Stimulated activated CD8-positive, alpha-beta memory T cell treated with anti-CD3 and anti-CD28 coated beads, Interleukin-4, amount 100 ng/mL, for 24 hours (primary cell): Measurements from ENCODE around the gene VWDE.
"Not testable (repeated sequence)": the region's sequence is repeated elsewhere in the genome, so short reads cannot be mapped to it uniquely, and the experiment has no call there.

Experiments used
- DNase-seq: peaks from one replicate; pipeline ENCODE4 v3.0.0-alpha.2; 2020; ENCODE audit warnings: low read depth

VWDE gene

GRCh38 chr7:12401538-12402364 is 1.9 kb downstream of the VWDE start:
- DNase-seq, result no peak

- DNase-seq, result no peak
These were observed 5.5 kb downstream of the VWDE start for GRCh38 chr7:12398186-12398585.

GRCh38 chr7:12397671-12398070 is 6.0 kb downstream of the VWDE start:
- DNase-seq, result no peak

- DNase-seq, result not testable (repeated sequence)
These were observed 7.0 kb downstream of the VWDE start for GRCh38 chr7:12396670-12397069.

- DNase-seq, result no peak
These were observed 11.6 kb downstream of the VWDE start for GRCh38 chr7:12391922-12392615.

GRCh38 chr7:12389089-12389700 is 14.5 kb downstream of the VWDE start:
- no peak for DNase-seq

- no peak for DNase-seq
These were observed 17.3 kb downstream of the VWDE start for GRCh38 chr7:12386313-12386740.

GRCh38 chr7:12385364-12385786 is 18.3 kb downstream of the VWDE start:
- DNase-seq, result no peak

- no peak for DNase-seq
These were observed 20.3 kb downstream of the VWDE start for GRCh38 chr7:12383377-12383776.

GRCh38 chr7:12378389-12378788 is 25.3 kb downstream of the VWDE start:
- no peak for DNase-seq

GRCh38 chr7:12377406-12377805 is 26.3 kb downstream of the VWDE start:
- DNase-seq, result no peak

GRCh38 chr7:12373580-12374263 is 29.9 kb downstream of the VWDE start:
- no peak for DNase-seq

GRCh38 chr7:12370249-12370648 is 33.4 kb downstream of the VWDE start:
- no peak for DNase-seq

GRCh38 chr7:12369756-12370155 is 33.9 kb downstream of the VWDE start:
- DNase-seq, result no peak

GRCh38 chr7:12369072-12369471 is 34.6 kb downstream of the VWDE start:
- DNase-seq, result no peak

GRCh38 chr7:12360948-12361347 is 42.7 kb downstream of the VWDE start:
- DNase-seq, result no peak

- no peak for DNase-seq
These were observed 45.0 kb downstream of the VWDE start for GRCh38 chr7:12358694-12359093.

GRCh38 chr7:12357508-12357907 is 46.2 kb downstream of the VWDE start:
- no peak for DNase-seq

GRCh38 chr7:12351843-12352242 is 51.8 kb downstream of the VWDE start:
- no peak for DNase-seq

GRCh38 chr7:12350971-12351370 is 52.7 kb downstream of the VWDE start:
- DNase-seq, result no peak

- no peak for DNase-seq
These were observed 66.6 kb downstream of the VWDE start for GRCh38 chr7:12337095-12337494.
